Trophoblast cell (in vitro differentiated cells and primary cell): Measurements from ENCODE around the gene ZNF746.

Experiments
- DNase-seq, 2 donors: peaks; one replicate each; pipeline ENCODE4 v3.0.0-alpha.2; 2016
- H2AFZ ChIP-seq: 2 replicates; pipeline ENCODE4 v1.6.1; 2013; ENCODE audit warnings: low read length, moderate library complexity, mild to moderate bottlenecking; ENCODE audit not compliant: insufficient read depth, poor library complexity
- H2AK5ac ChIP-seq: 2 replicates; pipeline ENCODE4 v1.6.1; 2013; ENCODE audit warnings: mild to moderate bottlenecking, low read length
- H2BK120ac ChIP-seq: 2 replicates; pipeline ENCODE4 v1.6.1; 2013; ENCODE audit warnings: low read length, mild to moderate bottlenecking, moderate library complexity; ENCODE audit not compliant: insufficient read depth, poor library complexity
- H2BK12ac ChIP-seq: 2 replicates; pipeline ENCODE4 v1.6.1; 2013; ENCODE audit warnings: mild to moderate bottlenecking, low read length, moderate library complexity
- H2BK5ac ChIP-seq: 2 replicates; pipeline ENCODE4 v1.6.1; 2013; ENCODE audit warnings: low read length, low read depth, moderate library complexity, mild to moderate bottlenecking; ENCODE audit not compliant: poor library complexity
- H3K14ac ChIP-seq: 2 replicates; pipeline ENCODE4 v1.6.1; 2013; ENCODE audit warnings: mild to moderate bottlenecking, low read length
- H3K18ac ChIP-seq: 2 replicates; pipeline ENCODE4 v1.6.1; 2013; ENCODE audit warnings: mild to moderate bottlenecking, low read length
- H3K23ac ChIP-seq: 2 replicates; pipeline ENCODE4 v1.6.1; 2013; ENCODE audit warnings: low read length
- H3K27ac ChIP-seq: 2 replicates; pipeline ENCODE4 v1.5.1; 2013; ENCODE audit warnings: low read depth, mild to moderate bottlenecking, inconsistent platforms, low read length, moderate library complexity
- H3K27me3 ChIP-seq: 2 replicates; pipeline ENCODE4 v1.6.1; 2013; ENCODE audit warnings: inconsistent platforms, mild to moderate bottlenecking, low read length, moderate library complexity; ENCODE audit not compliant: insufficient read depth
- H3K36me3 ChIP-seq, 2 experiments: 1 replicate in 1 of 2; 2 replicates in 1 of 2; pipeline ENCODE4 v1.6.1; 2013; ENCODE audit warnings: low read length in 2 of 2, mild to moderate bottlenecking in 2 of 2, moderate library complexity in 1 of 2; ENCODE audit not compliant: insufficient read depth in 2 of 2, control insufficient read depth in 1 of 2
- H3K4ac ChIP-seq: 2 replicates; pipeline ENCODE4 v1.6.1; 2013; ENCODE audit warnings: low read depth, mild to moderate bottlenecking, low read length, moderate library complexity
- H3K4me1 ChIP-seq, 2 experiments: 1 replicate in 1 of 2; 2 replicates in 1 of 2; pipeline ENCODE4 v1.6.1; 2013; ENCODE audit warnings: low read length in 2 of 2, mild to moderate bottlenecking in 2 of 2, moderate library complexity in 1 of 2; ENCODE audit not compliant: insufficient read depth in 2 of 2, control insufficient read depth in 1 of 2
- H3K4me2 ChIP-seq: 2 replicates; pipeline ENCODE4 v1.6.1; 2013; ENCODE audit warnings: inconsistent platforms, mild to moderate bottlenecking, low read length, moderate library complexity
- H3K4me3 ChIP-seq: 2 replicates; pipeline ENCODE4 v1.5.1; 2013; ENCODE audit warnings: mild to moderate bottlenecking, low read depth, low read length, inconsistent platforms
- H3K79me1 ChIP-seq: one replicate; pipeline ENCODE4 v1.6.1; 2013; ENCODE audit warnings: low read length
- H3K79me2 ChIP-seq: 2 replicates; pipeline ENCODE4 v1.6.1; 2013; ENCODE audit warnings: low read length, mild to moderate bottlenecking; ENCODE audit not compliant: control insufficient read depth, insufficient read depth, poor library complexity
- H3K9ac ChIP-seq: 2 replicates; pipeline ENCODE4 v1.6.1; 2013; ENCODE audit warnings: mild to moderate bottlenecking, low read length
- H3K9me3 ChIP-seq: 2 replicates; pipeline ENCODE4 v1.6.1; 2013; ENCODE audit warnings: low read depth, mild to moderate bottlenecking, control low read depth, inconsistent platforms, low read length; ENCODE audit not compliant: insufficient read depth
- H4K12ac ChIP-seq: 2 replicates; pipeline ENCODE4 v1.6.1; 2013; ENCODE audit warnings: low read depth, mild to moderate bottlenecking, low read length, moderate library complexity
- H4K8ac ChIP-seq: 2 replicates; pipeline ENCODE4 v1.6.1; 2013; ENCODE audit warnings: low read depth, mild to moderate bottlenecking, low read length, moderate library complexity
- H4K91ac ChIP-seq: one replicate; pipeline ENCODE4 v1.6.1; 2013; ENCODE audit warnings: low read depth, mild to moderate bottlenecking, low read length, moderate library complexity
- WGBS: extraction: QIAGEN DNeasy Blood & Tissue Kit; methylation state at CpG from one replicate; pipeline ENCODE4 v1.1.7; 2013; ENCODE audit warnings: missing lambda C conversion rate; ENCODE audit not compliant: insufficient read length, insufficient coverage; ENCODE audit errors: extremely low coverage; 5-methylcytosine and 5-hydroxymethylcytosine counted together

Gene ZNF746

DNA sequence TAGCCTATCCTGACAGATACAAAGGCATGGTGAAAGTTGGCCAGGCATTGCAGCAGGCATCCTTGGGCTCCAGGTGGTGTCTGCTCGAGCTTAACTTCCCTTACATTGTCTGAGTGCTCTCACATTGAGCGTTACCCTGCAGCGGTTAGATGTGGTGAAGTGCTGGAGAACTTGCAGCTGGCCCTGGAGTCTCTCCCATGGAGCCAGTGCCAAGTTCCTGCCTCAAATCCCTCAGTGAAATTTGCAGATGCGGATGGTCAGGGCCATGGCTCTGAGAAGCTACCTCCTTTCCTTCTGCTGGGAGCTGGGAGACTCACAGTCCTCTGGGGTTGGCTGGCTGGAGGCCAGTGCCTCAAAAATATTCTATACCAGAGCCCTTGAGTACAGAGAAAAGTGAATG, 3.3 kb upstream of the ZNF746 start:
- H3K4ac ChIP-seq, result no peak overlapping the region
- H4K8ac ChIP-seq, result no peak overlapping the region
- H3K9ac ChIP-seq, result no peak overlapping the region
- H2AK5ac ChIP-seq, result no peak overlapping the region
- peaks cover 5% of the 10 kb centered on the region for H3K9me3 ChIP-seq
- H3K79me2 ChIP-seq, result peaks cover 7% of the 10 kb centered on the region
- H3K4me2 ChIP-seq, result no peak overlapping the region
- H2BK120ac ChIP-seq, result no peak overlapping the region
- H3K14ac ChIP-seq, result no peak overlapping the region
- no peaks in the 10 kb centered on the region for H3K36me3 ChIP-seq
- no peak overlapping the region for H2BK12ac ChIP-seq
- H3K4me1 ChIP-seq, result peaks cover 0 to 4% of the 10 kb centered on the region in 2 experiments
- no peak overlapping the region for H3K23ac ChIP-seq
- no peak for DNase-seq
- H3K27ac ChIP-seq, result no peak overlapping the region
- H3K79me1 ChIP-seq, result peaks cover 8% of the 10 kb centered on the region
- WGBS, result no CpG with 5 or more reads among the region's 4 CpGs
- H2AFZ ChIP-seq, result no peak overlapping the region
- H3K27me3 ChIP-seq, result no peaks in the 10 kb centered on the region
- H4K12ac ChIP-seq, result no peak overlapping the region
- H4K91ac ChIP-seq, result no peak overlapping the region
- H3K18ac ChIP-seq, result no peak overlapping the region
- peak overlapping the region; percentile 41 for H3K4me3 ChIP-seq
- H2BK5ac ChIP-seq, result no peak overlapping the region

- Histone ChIP-seq H3K4me2 (no peak overlapping the region), H3K9me3 (peaks cover 5% of the 10 kb centered on the region), H3K36me3 (no peaks in the 10 kb centered on the region), H2AFZ (no peak overlapping the region), H3K79me1 (peaks cover 8% of the 10 kb centered on the region), H2BK5ac (no peak overlapping the region), H2AK5ac (no peak overlapping the region), H3K9ac (no peak overlapping the region), H3K79me2 (peaks cover 7% of the 10 kb centered on the region), H2BK120ac (no peak overlapping the region), H4K12ac (no peak overlapping the region), H3K4ac (no peak overlapping the region), H3K4me1 (peaks cover 2 to 4% of the 10 kb centered on the region in 2 experiments), H2BK12ac (no peak overlapping the region), H3K23ac (no peak overlapping the region), H3K27ac (no peak overlapping the region), H4K91ac (no peak overlapping the region), H3K4me3 (no peak overlapping the region), H4K8ac (no peak overlapping the region), H3K14ac (no peak overlapping the region), H3K27me3 (no peaks in the 10 kb centered on the region), H3K18ac (no peak overlapping the region)
- DNase-seq, result no peak
These were observed 2.6 kb upstream of the ZNF746 start for GRCh38 chr7:149500201-149500600.

DNA sequence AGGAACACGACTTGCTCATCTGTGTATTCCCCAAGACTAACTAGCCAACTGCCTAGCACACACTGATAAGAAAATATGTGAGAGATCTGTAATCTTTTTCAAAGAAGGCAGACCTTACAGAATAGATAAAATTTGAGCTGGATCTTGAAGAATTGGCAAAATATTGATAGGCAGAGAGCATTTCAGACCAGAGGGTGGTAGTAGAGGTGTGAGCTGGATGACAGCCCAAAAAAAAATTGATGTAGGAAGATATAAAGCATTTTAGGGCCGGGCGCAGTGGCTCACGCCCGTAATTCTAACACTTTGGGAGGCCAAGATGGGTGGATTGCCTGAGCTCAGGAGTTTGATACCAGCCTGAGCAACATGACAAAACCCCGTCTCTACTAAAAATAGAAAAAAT, 1.2 kb upstream of the ZNF746 start:
- no CpG with 5 or more reads among the region's 6 CpGs for WGBS
- Histone ChIP-seq H4K8ac (no peak overlapping the region), H3K79me2 (peaks cover 7% of the 10 kb centered on the region), H2BK12ac (no peak overlapping the region), H2BK5ac (no peak overlapping the region), H3K27ac (no peak overlapping the region), H3K4ac (no peak overlapping the region), H3K9ac (no peak overlapping the region), H3K36me3 (peaks cover 2 to 3% of the 10 kb centered on the region in 2 experiments), H2AK5ac (no peak overlapping the region), H4K12ac (no peak overlapping the region), H3K23ac (no peak overlapping the region), H3K4me1 (peaks cover 3 to 4% of the 10 kb centered on the region in 2 experiments), H2BK120ac (no peak overlapping the region), H3K18ac (no peak overlapping the region), H2AFZ (no peak overlapping the region), H3K4me3 (no peak overlapping the region), H3K27me3 (no peaks in the 10 kb centered on the region), H4K91ac (no peak overlapping the region), H3K79me1 (peaks cover 8% of the 10 kb centered on the region), H3K14ac (no peak overlapping the region), H3K9me3 (peaks cover 4% of the 10 kb centered on the region), H3K4me2 (no peak overlapping the region)
- DNase-seq, result no peak

- WGBS, result no CpG with 5 or more reads among the region's 51 CpGs
- no peaks in the 10 kb centered on the region for H3K27me3 ChIP-seq
These were observed 792 bp downstream of the ZNF746 start for GRCh38 chr7:149496642-149497391.

More at GRCh38 chr7:149496642-149497391, 792 bp downstream of the ZNF746 start:
- peak overlapping the region; percentile 92 for H2AK5ac ChIP-seq
- H3K18ac ChIP-seq, result peak overlapping the region; percentile 93
- peak overlapping the region; percentile 81 for H4K8ac ChIP-seq
- H3K14ac ChIP-seq, result peak overlapping the region; percentile 66
- H2BK5ac ChIP-seq, result peak overlapping the region; percentile 46
- H3K36me3 ChIP-seq, result peaks cover 18 to 21% of the 10 kb centered on the region in 2 experiments
- H3K4me3 ChIP-seq, result peak overlapping the region; percentile 93
- H3K79me1 ChIP-seq, result peaks cover 8% of the 10 kb centered on the region
- peak in 1 of 2 donors; percentile 25 for DNase-seq
- peak overlapping the region; percentile 73 for H2AFZ ChIP-seq
- H3K4me1 ChIP-seq, result peaks cover 3 to 4% of the 10 kb centered on the region in 2 experiments
- H3K27ac ChIP-seq, result peak overlapping the region; percentile 53
- peak overlapping the region; percentile 94 for H3K4me2 ChIP-seq
- peak overlapping the region; percentile 95 for H3K4ac ChIP-seq
- H3K23ac ChIP-seq, result no peak overlapping the region
- H3K9ac ChIP-seq, result peak overlapping the region; percentile 97
- no peak overlapping the region for H2BK12ac ChIP-seq
- peak overlapping the region; percentile 94 for H4K12ac ChIP-seq
- peak overlapping the region; percentile 2 for H2BK120ac ChIP-seq
- peak overlapping the region; percentile 85 for H4K91ac ChIP-seq
- peaks cover 3% of the 10 kb centered on the region for H3K9me3 ChIP-seq
- peaks cover 7% of the 10 kb centered on the region for H3K79me2 ChIP-seq
